Fibroblast of lung (primary cell): ENCODE measurements around the gene CRYL1. TPM values are rescaled to one million over a fixed set of nuclear protein-coding genes. Genes with fewer than 3 reads are reported as not detected.

ENCODE experiments used
- DNase-seq, 2 donors: peaks; one replicate each; pipeline versions ENCODE4 v3.0.0 to v3.0.0-alpha.2; 2010; ENCODE audit warnings: low read depth in 2 of 2
- H2AFZ ChIP-seq: 2 replicates; pipeline ENCODE4 v1.5.1; 2012; ENCODE audit warnings: low read length, control low read depth, inconsistent platforms
- H3K27ac ChIP-seq: 2 replicates; pipeline ENCODE4 v1.5.1; 2011; ENCODE audit warnings: low read length, control low read depth; ENCODE audit not compliant: insufficient read depth
- H3K27me3 ChIP-seq: 2 replicates; pipeline ENCODE4 v1.5.1; 2011; ENCODE audit warnings: mild to moderate bottlenecking, low read length; ENCODE audit not compliant: control insufficient read depth, insufficient read depth
- H3K36me3 ChIP-seq: 2 replicates; pipeline ENCODE4 v1.5.1; 2011; ENCODE audit warnings: low read length; ENCODE audit not compliant: control insufficient read depth, insufficient read depth
- H3K4me1 ChIP-seq: 2 replicates; pipeline ENCODE4 v1.5.1; 2011; ENCODE audit warnings: low read length; ENCODE audit not compliant: control insufficient read depth, insufficient read depth; ENCODE audit errors: extremely low read depth
- H3K4me2 ChIP-seq: 2 replicates; pipeline ENCODE4 v1.5.1; 2011; ENCODE audit warnings: low read length, control low read depth; ENCODE audit not compliant: insufficient read depth; ENCODE audit errors: extremely low read depth
- H3K4me3 ChIP-seq, 4 experiments: fragments of 200-600 bp in 1 of 4; sonication (generic) in 1 of 4; replicated peaks in 1 of 4; 2 replicates each; pipeline ENCODE4 v1.5.1; 2011 to 2016; ENCODE audit warnings: low read length in 4 of 4, low read depth in 3 of 4, mild to moderate bottlenecking in 3 of 4, control low read depth in 2 of 4, inconsistent platforms in 1 of 4, mixed read lengths in 1 of 4; ENCODE audit not compliant: insufficient read depth in 1 of 4; ENCODE audit errors: control extremely low read depth in 1 of 4
- H3K79me2 ChIP-seq: 2 replicates; pipeline ENCODE4 v1.5.1; 2012; ENCODE audit warnings: mild to moderate bottlenecking, low read length, inconsistent platforms; ENCODE audit not compliant: control insufficient read depth, insufficient read depth
- H3K9ac ChIP-seq: 2 replicates; pipeline ENCODE4 v1.5.1; 2011; ENCODE audit warnings: mild to moderate bottlenecking, low read length, control low read depth; ENCODE audit not compliant: insufficient read depth
- H3K9me3 ChIP-seq: 2 replicates; pipeline ENCODE4 v1.5.1; 2012; ENCODE audit warnings: low read depth, low read length; ENCODE audit not compliant: control insufficient read depth, insufficient read depth
- H4K20me1 ChIP-seq: 2 replicates; pipeline ENCODE4 v1.5.1; 2011; ENCODE audit warnings: low read length; ENCODE audit not compliant: control insufficient read depth, insufficient read depth; ENCODE audit errors: extremely low read depth
- EZH2 ChIP-seq: IDR thresholded peaks from 2 replicates; pipeline ENCODE4 v1.5.1; 2012; ENCODE audit warnings: low read length, control low read depth, mild to moderate bottlenecking; ENCODE audit errors: missing control alignments
- polyA plus RNA-seq, 2 donors: library from polyadenylated mRNA; depleted of rRNA in 1 of 2; stranded (reverse) in 1 of 2; unstranded in 1 of 2; fragments of >200 nt; gene quantifications; 2 replicates each; pipeline ENCODE4 v1.2.1, GENCODE V29; 2011 to 2012; ENCODE audit warnings: missing spikeins in 1 of 2
- total RNA-seq: library from RNA; depleted of rRNA; stranded (reverse); fragments of >200 nt; gene quantifications from 2 replicates; pipeline ENCODE4 v1.2.1, GENCODE V29; 2014
- TF ChIP-seq, protein P1 (sequence below), 2 donors: IDR thresholded peaks in 1 of 2; conservative IDR thresholded peaks in 1 of 2; 1 replicate in 1 of 2; 2 replicates in 1 of 2; pipeline ENCODE4 v1.5.1; 2011 to 2012; ENCODE audit warnings: low read length in 2 of 2, control low read depth in 1 of 2, inconsistent platforms in 1 of 2, low read depth in 1 of 2, mild to moderate bottlenecking in 1 of 2

The CRYL1 gene
- total and polyA plus RNA-seq, 2 donors (not counting 1 experiment from before 2014, with no cell fraction given) = 18.3 to 20.1 TPM

DNA sequence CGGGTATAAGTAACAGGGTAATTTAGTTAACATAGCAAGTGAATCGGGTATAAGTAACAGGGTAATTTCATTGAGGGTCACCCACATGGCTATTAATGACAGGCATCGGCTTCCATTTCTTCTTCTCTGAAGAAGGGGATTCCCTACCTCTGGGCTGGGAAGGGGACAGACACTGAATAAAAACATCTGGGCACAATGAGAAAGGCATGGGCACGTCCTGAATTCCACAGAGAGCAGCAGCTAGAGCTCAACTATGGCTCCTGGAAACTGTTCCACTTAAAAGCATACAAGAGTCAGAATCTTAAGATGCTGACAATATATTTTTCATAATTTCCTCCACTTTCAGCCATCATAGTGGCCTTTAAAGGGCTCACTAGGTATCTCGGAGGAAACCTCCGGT, 51.8 kb downstream of the CRYL1 start:
- H3K36me3 ChIP-seq = no peaks in the 10 kb centered on the region
- H3K4me1 ChIP-seq = no peaks in the 10 kb centered on the region
- H3K4me2 ChIP-seq = no peak overlapping the region
- no peak overlapping the region for H3K4me3 ChIP-seq
- DNase-seq = no peak
- H2AFZ ChIP-seq = no peak overlapping the region
- no peak overlapping the region for H3K9ac ChIP-seq
- H3K79me2 ChIP-seq = no peaks in the 10 kb centered on the region
- no peaks in the 10 kb centered on the region for H3K9me3 ChIP-seq
- no peaks in the 10 kb centered on the region for H3K27me3 ChIP-seq
- no peaks in the 10 kb centered on the region for H4K20me1 ChIP-seq
- TF ChIP-seq EZH2 = no peak
- TF ChIP-seq, protein P1, sequence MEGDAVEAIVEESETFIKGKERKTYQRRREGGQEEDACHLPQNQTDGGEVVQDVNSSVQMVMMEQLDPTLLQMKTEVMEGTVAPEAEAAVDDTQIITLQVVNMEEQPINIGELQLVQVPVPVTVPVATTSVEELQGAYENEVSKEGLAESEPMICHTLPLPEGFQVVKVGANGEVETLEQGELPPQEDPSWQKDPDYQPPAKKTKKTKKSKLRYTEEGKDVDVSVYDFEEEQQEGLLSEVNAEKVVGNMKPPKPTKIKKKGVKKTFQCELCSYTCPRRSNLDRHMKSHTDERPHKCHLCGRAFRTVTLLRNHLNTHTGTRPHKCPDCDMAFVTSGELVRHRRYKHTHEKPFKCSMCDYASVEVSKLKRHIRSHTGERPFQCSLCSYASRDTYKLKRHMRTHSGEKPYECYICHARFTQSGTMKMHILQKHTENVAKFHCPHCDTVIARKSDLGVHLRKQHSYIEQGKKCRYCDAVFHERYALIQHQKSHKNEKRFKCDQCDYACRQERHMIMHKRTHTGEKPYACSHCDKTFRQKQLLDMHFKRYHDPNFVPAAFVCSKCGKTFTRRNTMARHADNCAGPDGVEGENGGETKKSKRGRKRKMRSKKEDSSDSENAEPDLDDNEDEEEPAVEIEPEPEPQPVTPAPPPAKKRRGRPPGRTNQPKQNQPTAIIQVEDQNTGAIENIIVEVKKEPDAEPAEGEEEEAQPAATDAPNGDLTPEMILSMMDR (conservative IDR thresholded peaks at IDR 0.05 in 1 of 2, IDR thresholded peaks at IDR 0.05 in 1 of 2; ENCODE audit: low read depth in 1 of 2, low read length in 2 of 2) = no peak
- no peak overlapping the region for H3K27ac ChIP-seq

DNA sequence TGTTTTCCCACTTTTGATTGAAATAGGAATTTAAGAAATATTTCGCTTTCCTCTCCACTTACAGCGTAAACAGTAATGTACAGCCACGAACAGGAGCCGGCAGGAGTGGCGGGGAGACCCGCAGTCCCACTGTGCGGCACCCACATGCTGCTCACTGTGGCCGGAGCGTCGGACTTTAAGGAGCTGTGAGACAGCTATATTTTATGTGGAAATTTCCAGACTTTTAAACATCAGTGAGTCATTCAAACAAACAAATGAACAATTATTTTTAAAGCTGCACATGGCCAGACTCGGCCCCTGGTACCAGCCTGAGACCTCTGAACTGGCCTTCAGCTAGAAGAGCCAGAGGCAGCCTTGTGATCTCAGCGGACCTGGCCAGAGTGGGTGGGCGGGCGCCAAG, 52.5 kb downstream of the CRYL1 start:
- TF ChIP-seq EZH2 = no peak
- TF ChIP-seq, protein P1 (conservative IDR thresholded peaks at IDR 0.05 in 1 of 2, IDR thresholded peaks at IDR 0.05 in 1 of 2; ENCODE audit: low read depth in 1 of 2, low read length in 2 of 2) = no peak
- Histone ChIP-seq H3K4me3 (no peak overlapping the region), H3K79me2 (no peaks in the 10 kb centered on the region), H3K4me1 (no peaks in the 10 kb centered on the region), H3K27me3 (no peaks in the 10 kb centered on the region), H4K20me1 (no peaks in the 10 kb centered on the region), H3K36me3 (no peaks in the 10 kb centered on the region), H3K9ac (no peak overlapping the region), H2AFZ (no peak overlapping the region), H3K27ac (no peak overlapping the region), H3K4me2 (no peak overlapping the region), H3K9me3 (no peaks in the 10 kb centered on the region)
- DNase-seq = no peak

DNA sequence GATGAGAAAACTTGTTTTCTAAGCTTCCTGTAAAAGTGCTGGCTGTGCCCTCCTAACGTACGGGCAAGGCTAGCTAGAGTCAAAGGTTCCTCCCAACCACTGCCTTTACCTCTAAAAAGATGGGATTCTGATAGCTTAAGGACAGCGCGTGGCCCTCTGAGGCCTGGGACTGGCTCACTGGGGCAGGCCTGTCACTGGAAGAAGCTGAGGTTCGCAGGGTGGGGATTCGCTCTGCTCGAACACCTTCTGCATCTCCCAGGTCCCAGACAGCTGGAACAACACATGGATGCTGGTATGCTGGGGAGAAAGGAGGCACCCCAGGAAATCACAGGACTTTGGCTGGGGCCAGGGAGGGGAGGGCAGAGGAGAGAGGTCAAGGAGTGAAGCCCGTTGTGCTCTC, 53.1 kb downstream of the CRYL1 start:
- H2AFZ ChIP-seq = no peak overlapping the region
- H3K4me3 ChIP-seq = no peak overlapping the region
- H3K9me3 ChIP-seq = no peaks in the 10 kb centered on the region
- no peak overlapping the region for H3K9ac ChIP-seq
- H3K4me2 ChIP-seq = no peak overlapping the region
- H3K27me3 ChIP-seq = no peaks in the 10 kb centered on the region
- no peak overlapping the region for H3K27ac ChIP-seq
- no peak for TF ChIP-seq EZH2
- TF ChIP-seq, protein P1 (conservative IDR thresholded peaks at IDR 0.05 in 1 of 2, IDR thresholded peaks at IDR 0.05 in 1 of 2; ENCODE audit: low read depth in 1 of 2, low read length in 2 of 2) = no peak
- no peaks in the 10 kb centered on the region for H3K4me1 ChIP-seq
- H4K20me1 ChIP-seq = no peaks in the 10 kb centered on the region
- H3K36me3 ChIP-seq = no peaks in the 10 kb centered on the region
- no peak for DNase-seq
- H3K79me2 ChIP-seq = no peaks in the 10 kb centered on the region
